CD14-positive monocyte (primary cell): ENCODE measurements around the gene GIMAP5. TPM values are rescaled to one million over a fixed set of nuclear protein-coding genes. Genes with fewer than 3 reads are reported as not detected.
A peak's percentile ranks its signal among the peaks of the same experiment; 100 is the strongest.

Source experiments
- DNase-seq, 3 donors: peaks; one replicate each; pipeline ENCODE4 v3.0.0-alpha.2; 2011 to 2022
- H2AFZ ChIP-seq: 2 replicates; pipeline ENCODE4 v1.6.0; 2012; ENCODE audit warnings: mild to moderate bottlenecking, low read depth, low read length, inconsistent platforms; ENCODE audit not compliant: insufficient read depth, poor library complexity, severe bottlenecking
- H3K27ac ChIP-seq, 2 donors: 1 replicate in 1 of 2; 2 replicates in 1 of 2; pipeline ENCODE4 v1.5.1; 2012 to 2013; ENCODE audit warnings: low read length in 2 of 2, control low read depth in 1 of 2, inconsistent platforms in 1 of 2, low read depth in 1 of 2, mild to moderate bottlenecking in 1 of 2
- H3K27me3 ChIP-seq, 2 donors: one replicate each; pipeline versions ENCODE4 v1.6.0 to v1.6.1; 2011 to 2013; ENCODE audit warnings: low read length in 2 of 2; ENCODE audit not compliant: control insufficient read depth in 2 of 2, insufficient read depth in 2 of 2
- H3K36me3 ChIP-seq, 2 donors: replicated peaks in 1 of 2; 1 replicate in 1 of 2; 2 replicates in 1 of 2; pipeline versions ENCODE4 v1.5.1 to v1.6.1; 2012 to 2013; ENCODE audit warnings: low read length in 2 of 2, control low read depth in 1 of 2, inconsistent platforms in 1 of 2, mild to moderate bottlenecking in 1 of 2; ENCODE audit not compliant: insufficient read depth in 2 of 2, control insufficient read depth in 1 of 2
- H3K4me1 ChIP-seq, 2 donors: 1 replicate in 1 of 2; 2 replicates in 1 of 2; pipeline versions ENCODE4 v1.5.1 to v1.6.1; 2012 to 2013; ENCODE audit warnings: low read length in 2 of 2, control low read depth in 1 of 2, inconsistent platforms in 1 of 2, mild to moderate bottlenecking in 1 of 2, moderate library complexity in 1 of 2; ENCODE audit not compliant: insufficient read depth in 2 of 2, control insufficient read depth in 1 of 2
- H3K4me2 ChIP-seq: replicated peaks from 2 replicates; pipeline ENCODE3; 2012; ENCODE audit warnings: low read length, moderate library complexity, mild to moderate bottlenecking; ENCODE audit not compliant: poor library complexity, severe bottlenecking; ENCODE audit errors: extremely low read depth
- H3K4me3 ChIP-seq, 3 experiments: fragments of 200-600 bp in 1 of 3; sonication (generic) in 1 of 3; replicated peaks in 1 of 3; 1 replicate in 2 of 3; 2 replicates in 1 of 3; pipeline ENCODE4 v1.5.1; 2011 to 2013; ENCODE audit warnings: low read length in 3 of 3, mild to moderate bottlenecking in 3 of 3, control low read depth in 2 of 3, low read depth in 2 of 3, inconsistent platforms in 1 of 3, moderate library complexity in 1 of 3
- H3K79me2 ChIP-seq: 2 replicates; pipeline ENCODE4 v1.6.0; 2012; ENCODE audit warnings: mild to moderate bottlenecking, control low read depth, inconsistent platforms, low read length, moderate library complexity; ENCODE audit not compliant: insufficient read depth
- H3K9ac ChIP-seq: 2 replicates; pipeline ENCODE4 v1.6.0; 2017; ENCODE audit warnings: low read length, mild to moderate bottlenecking; ENCODE audit not compliant: insufficient read depth, poor library complexity, severe bottlenecking
- H3K9me3 ChIP-seq, 2 donors: replicated peaks in 1 of 2; 1 replicate in 1 of 2; 2 replicates in 1 of 2; pipeline versions ENCODE4 v1.5.1 to v1.6.1; 2012 to 2013; ENCODE audit warnings: low read length in 2 of 2, control low read depth in 1 of 2; ENCODE audit not compliant: control insufficient read depth in 1 of 2, insufficient read depth in 1 of 2
- H4K20me1 ChIP-seq: 2 replicates; pipeline ENCODE4 v1.6.0; 2012; ENCODE audit warnings: mild to moderate bottlenecking, low read length, control low read depth, moderate library complexity; ENCODE audit not compliant: insufficient read depth
- H3K27ac Mint-ChIP-seq, 7 donors: one replicate each; pipeline ENCODE4 v1.8.0; 2020; ENCODE audit warnings: mild to moderate bottlenecking in 7 of 7, mixed read lengths in 7 of 7, moderate library complexity in 6 of 7, inconsistent platforms in 2 of 7
- H3K27me3 Mint-ChIP-seq, 3 donors: one replicate each; pipeline ENCODE4 v1.8.0; 2021 to 2022; ENCODE audit warnings: low read depth in 3 of 3, mild to moderate bottlenecking in 3 of 3, mixed read lengths in 3 of 3, moderate library complexity in 3 of 3, inconsistent platforms in 1 of 3
- H3K36me3 Mint-ChIP-seq, 2 donors: one replicate each; pipeline ENCODE4 v1.8.0; 2020; ENCODE audit warnings: mixed read lengths in 2 of 2, inconsistent platforms in 1 of 2, mild to moderate bottlenecking in 1 of 2
- H3K4me1 Mint-ChIP-seq: one replicate; pipeline ENCODE4 v1.8.0; 2020; ENCODE audit warnings: mild to moderate bottlenecking, mixed read lengths
- H3K4me3 Mint-ChIP-seq, 2 donors: one replicate each; pipeline ENCODE4 v1.8.0; 2020; ENCODE audit warnings: mild to moderate bottlenecking in 2 of 2, mixed read lengths in 2 of 2, moderate library complexity in 1 of 2
- H3K9me3 Mint-ChIP-seq, 7 donors: one replicate each; pipeline ENCODE4 v1.8.0; 2020 to 2022; ENCODE audit warnings: mixed read lengths in 7 of 7, mild to moderate bottlenecking in 6 of 7, moderate library complexity in 6 of 7, inconsistent platforms in 2 of 7
- WGBS: methylation state at CpG from one replicate; pipeline ENCODE4 v1.1.5; 2013; ENCODE audit warnings: missing lambda C conversion rate; ENCODE audit not compliant: insufficient coverage; 5-methylcytosine and 5-hydroxymethylcytosine counted together
- intact Hi-C, 2 donors: fragments of 100-400 bp; cut with micrococcal nuclease; formaldehyde crosslinking; loops; one replicate each; pipeline versions ENCODE4 v1.15.0 to v1.15.1; 2023
- polyA plus RNA-seq, 3 donors: library from polyadenylated mRNA; depleted of rRNA in 1 of 3; unstranded in 2 of 3; stranded (reverse) in 1 of 3; fragments of 300-500 nt in 2 of 3; fragments of >200 nt in 1 of 3; fragmentation: Illumina TruSeq in 2 of 3; gene quantifications; 1 replicate in 2 of 3; 2 replicates in 1 of 3; pipeline ENCODE4 v1.2.3, GENCODE V29; 2012 to 2021
- TF ChIP-seq, protein P1 (sequence below): fragments of 200-600 bp; IDR thresholded peaks from one replicate; pipeline ENCODE4 v1.8.0; 2022; ENCODE audit warnings: antibody characterized with exemption, mild to moderate bottlenecking

The GIMAP5 gene
- polyA plus RNA-seq, 3 donors = 13.4 to 17.1 (median 14.4) TPM

DNA sequence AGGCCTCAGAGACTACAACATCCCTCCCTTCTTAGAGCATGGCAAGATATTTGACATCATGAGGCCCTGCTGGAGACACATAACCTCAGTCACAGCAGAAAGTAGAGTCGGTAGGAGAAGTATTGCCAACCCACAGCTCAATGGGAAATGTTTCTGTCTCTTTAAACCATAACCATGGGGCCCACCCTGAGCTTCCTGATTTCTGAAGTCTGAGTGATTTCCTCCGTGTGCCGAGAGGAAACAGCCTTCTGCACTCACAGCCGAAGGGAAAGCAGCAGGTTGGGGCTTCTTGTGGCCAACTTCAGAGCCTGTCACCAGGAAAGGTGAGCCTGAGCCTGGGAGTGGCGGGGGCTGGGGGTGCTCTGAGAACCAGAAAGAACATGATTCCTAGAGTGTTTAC lies 20.9 kb upstream of the GIMAP5 start, which contains the start of gene GIMAP1:
Gene GIMAP1 (plus strand): TSS at position 246 of the 400 bp plus-strand sequence. CDS start 2,435 bp downstream, outside the sequence.
- intact Hi-C loops = no loop called here
- Mint-ChIP-seq H3K4me3 (peak within 1 kb of the TSS; percentile 95 to 99), H3K4me1 (peaks cover 53% of the 10 kb centered on the region), H3K27ac (peak within 1 kb of the TSS; percentile 76 to 95 (median 88)), H3K36me3 (peaks cover 30 to 35% of the 10 kb centered on the region in 2 donors), H3K9me3 (peaks cover 3 to 18% (median 16%) of the 10 kb centered on the region in 7 donors), H3K27me3 (peaks cover 0 to 3% (median 0%) of the 10 kb centered on the region in 3 donors)
- WGBS = 0% methylated on average over 4 of the region's 5 CpGs
- H3K9me3 ChIP-seq = no peaks in the 10 kb centered on the region
- H3K36me3 ChIP-seq = peaks cover 23 to 28% of the 10 kb centered on the region in 2 donors
- TF ChIP-seq, protein P1, sequence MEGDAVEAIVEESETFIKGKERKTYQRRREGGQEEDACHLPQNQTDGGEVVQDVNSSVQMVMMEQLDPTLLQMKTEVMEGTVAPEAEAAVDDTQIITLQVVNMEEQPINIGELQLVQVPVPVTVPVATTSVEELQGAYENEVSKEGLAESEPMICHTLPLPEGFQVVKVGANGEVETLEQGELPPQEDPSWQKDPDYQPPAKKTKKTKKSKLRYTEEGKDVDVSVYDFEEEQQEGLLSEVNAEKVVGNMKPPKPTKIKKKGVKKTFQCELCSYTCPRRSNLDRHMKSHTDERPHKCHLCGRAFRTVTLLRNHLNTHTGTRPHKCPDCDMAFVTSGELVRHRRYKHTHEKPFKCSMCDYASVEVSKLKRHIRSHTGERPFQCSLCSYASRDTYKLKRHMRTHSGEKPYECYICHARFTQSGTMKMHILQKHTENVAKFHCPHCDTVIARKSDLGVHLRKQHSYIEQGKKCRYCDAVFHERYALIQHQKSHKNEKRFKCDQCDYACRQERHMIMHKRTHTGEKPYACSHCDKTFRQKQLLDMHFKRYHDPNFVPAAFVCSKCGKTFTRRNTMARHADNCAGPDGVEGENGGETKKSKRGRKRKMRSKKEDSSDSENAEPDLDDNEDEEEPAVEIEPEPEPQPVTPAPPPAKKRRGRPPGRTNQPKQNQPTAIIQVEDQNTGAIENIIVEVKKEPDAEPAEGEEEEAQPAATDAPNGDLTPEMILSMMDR = no peak
- H2AFZ ChIP-seq = no peak within 1 kb of the TSS
- no peaks in the 10 kb centered on the region for H3K27me3 ChIP-seq
- H3K27ac ChIP-seq = peak within 1 kb of the TSS; percentile 57 to 87
- peaks cover 42 to 48% of the 10 kb centered on the region in 2 donors for H3K4me1 ChIP-seq
- H3K4me2 ChIP-seq = peak within 1 kb of the TSS; percentile 86
- H3K9ac ChIP-seq = peak within 1 kb of the TSS; percentile 74
- DNase-seq = peak; percentile 45 to 63 (median 58)
- H4K20me1 ChIP-seq = peaks cover 31% of the 10 kb centered on the region
- H3K4me3 ChIP-seq = peak within 1 kb of the TSS; percentile 84 to 100 (median 98)
- H3K79me2 ChIP-seq = peaks cover 57% of the 10 kb centered on the region

DNA sequence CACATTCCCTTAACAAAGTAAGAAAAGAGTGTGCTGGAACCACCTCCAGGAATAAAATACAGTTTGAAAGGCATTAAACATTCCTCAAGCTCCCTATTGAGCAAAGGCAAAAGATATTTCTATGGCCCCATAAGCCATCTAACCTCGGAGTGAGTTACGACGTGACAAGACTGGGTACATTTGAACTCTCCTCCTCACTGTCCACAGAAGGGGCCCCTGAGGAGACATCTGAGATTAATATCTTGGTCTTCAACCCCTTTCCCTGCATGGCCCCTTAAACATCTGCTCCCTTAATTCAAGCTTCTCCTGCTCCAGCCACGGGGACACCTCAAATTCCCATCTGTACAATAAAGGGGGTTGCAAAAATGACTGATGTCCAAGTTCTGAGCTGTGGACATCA lies 20.3 kb upstream of the GIMAP5 start:
- 0% methylated on average over 2 of the region's 4 CpGs for WGBS
- peaks cover 63% of the 10 kb centered on the region for H3K79me2 ChIP-seq
- peaks cover 3 to 18% (median 16%) of the 10 kb centered on the region in 7 donors for H3K9me3 Mint-ChIP-seq
- H3K4me3 ChIP-seq = peak overlapping the region; percentile 84 to 100 (median 98)
- H2AFZ ChIP-seq = no peak overlapping the region
- no peaks in the 10 kb centered on the region for H3K27me3 ChIP-seq
- peak overlapping the region; percentile 74 for H3K9ac ChIP-seq
- peaks cover 45 to 53% of the 10 kb centered on the region in 2 donors for H3K4me1 ChIP-seq
- peak overlapping the region; percentile 86 for H3K4me2 ChIP-seq
- peaks cover 59% of the 10 kb centered on the region for H3K4me1 Mint-ChIP-seq
- peaks cover 36 to 41% of the 10 kb centered on the region in 2 donors for H3K36me3 Mint-ChIP-seq
- H4K20me1 ChIP-seq = peaks cover 36% of the 10 kb centered on the region
- TF ChIP-seq, protein P1 = no peak
- peaks cover 0 to 3% (median 0%) of the 10 kb centered on the region in 3 donors for H3K27me3 Mint-ChIP-seq
- peaks cover 29 to 34% of the 10 kb centered on the region in 2 donors for H3K36me3 ChIP-seq
- no peak for DNase-seq
- H3K9me3 ChIP-seq = no peaks in the 10 kb centered on the region
- H3K4me3 Mint-ChIP-seq = peak overlapping the region; percentile 95 to 99
- intact Hi-C loops = no loop called here
- peak overlapping the region; percentile 57 to 87 for H3K27ac ChIP-seq
- H3K27ac Mint-ChIP-seq = peak overlapping the region; percentile 76 to 95 (median 88)
